GM19468 (cell line): ENCODE measurements around the gene CNTN5.
"Not testable (repeated sequence)": the region's sequence is repeated elsewhere in the genome, so short reads cannot be mapped to it uniquely, and the experiment has no call there.

Experiments used
- ATAC-seq: cut with Tn5 transposase; IDR thresholded peaks from one replicate; pipeline ENCODE4 v1.9.1; 2021; ENCODE audit warnings: mild to moderate bottlenecking, moderate library complexity, moderate number of reproducible peaks; ENCODE audit not compliant: unreplicated experiment; ENCODE audit errors: extremely low read depth

CNTN5 gene

GRCh38 chr11:100232006-100232405, 1211.3 kb downstream of the CNTN5 start:
- ATAC-seq: no peak

- ATAC-seq: no peak
Measured at GRCh38 chr11:100235085-100235484, 1214.3 kb downstream of the CNTN5 start.

- no peak for ATAC-seq
Measured at GRCh38 chr11:100240025-100240539, 1219.3 kb downstream of the CNTN5 start.

GRCh38 chr11:100247704-100248103, 1227.0 kb downstream of the CNTN5 start:
- ATAC-seq: no peak

GRCh38 chr11:100257238-100257803, 1236.6 kb downstream of the CNTN5 start:
- ATAC-seq: not testable (repeated sequence)

GRCh38 chr11:100269516-100269915, 1248.8 kb downstream of the CNTN5 start:
- ATAC-seq: no peak

GRCh38 chr11:100273066-100273815, 1252.5 kb downstream of the CNTN5 start:
- ATAC-seq: no peak

- ATAC-seq: not testable (repeated sequence)
Measured at GRCh38 chr11:100274466-100274865, 1253.7 kb downstream of the CNTN5 start.

GRCh38 chr11:100294748-100295147, 1274.0 kb downstream of the CNTN5 start:
- no peak for ATAC-seq

- no peak for ATAC-seq
Measured at GRCh38 chr11:100296051-100296679, 1275.4 kb downstream of the CNTN5 start.

GRCh38 chr11:100297516-100297915, 1276.8 kb downstream of the CNTN5 start:
- ATAC-seq: no peak

- no peak for ATAC-seq
Measured at GRCh38 chr11:100302824-100303223, 1282.1 kb downstream of the CNTN5 start.

- no peak for ATAC-seq
Measured at GRCh38 chr11:100303897-100304296, 1283.1 kb downstream of the CNTN5 start.

- no peak for ATAC-seq
Measured at GRCh38 chr11:100308202-100308601, 1287.5 kb downstream of the CNTN5 start.

GRCh38 chr11:100315946-100316345, 1295.2 kb downstream of the CNTN5 start:
- ATAC-seq: no peak

- no peak for ATAC-seq
Measured at GRCh38 chr11:100316952-100317351, 1296.2 kb downstream of the CNTN5 start.

GRCh38 chr11:100319691-100320090, 1298.9 kb downstream of the CNTN5 start:
- ATAC-seq: no peak

GRCh38 chr11:100328626-100329340, 1308.0 kb downstream of the CNTN5 start:
- ATAC-seq: no peak

GRCh38 chr11:100329352-100329751, 1308.6 kb downstream of the CNTN5 start:
- ATAC-seq: no peak

GRCh38 chr11:100336873-100337272, 1316.1 kb downstream of the CNTN5 start:
- ATAC-seq: no peak
